GM12878 (cell line): Measurements from ENCODE around the gene PRSS50. TPM values are rescaled to one million over a fixed set of nuclear protein-coding genes. Genes with fewer than 3 reads are reported as not detected.

Source experiments
- ATAC-seq: fragments of 200-7000 bp; cut with Tn5 transposase; 3 replicates; pipeline ENCODE4 v1.9.1; 2020; ENCODE audit warnings: mild to moderate bottlenecking, moderate library complexity
- BruUV-seq: library from RNA; stranded (reverse); fragments of 400-500 nt; replicated peaks from 2 replicates; lab custom pipeline; 2021; lab: Mats Ljungman, UMichigan
- CTCF ChIA-PET: fragments of 300-600 bp; sonication (Branson Sonifier 250); formaldehyde crosslinking; extraction: SDS; loops from one replicate; lab custom pipeline; 2021; ENCODE audit warnings: inconsistent platforms; lab: Yijun Ruan, JAX
- POLR2A ChIA-PET: fragments of 350-600 bp; formaldehyde crosslinking; extraction: SDS; loops from one replicate; lab custom pipeline; 2021; ENCODE audit warnings: inconsistent platforms; lab: Charles Lee
- RAD21 ChIA-PET: fragments of 300-600 bp; sonication (Branson Sonifier 250); formaldehyde crosslinking; loops from one replicate; lab custom pipeline; 2023; ENCODE audit warnings: antibody characterized with exemption; ENCODE audit not compliant: unreplicated experiment; lab: Charles Lee
- SMC1A ChIA-PET: fragments of 300-600 bp; sonication (Branson Sonifier 250); formaldehyde crosslinking; loops from one replicate; lab custom pipeline; 2023; ENCODE audit not compliant: unreplicated experiment, uncharacterized antibody; lab: Charles Lee
- DNase-seq: peaks from one replicate; pipeline ENCODE4 v3.0.0-alpha.2; 2011; ENCODE audit warnings: low read depth, low spot score
- FAIRE-seq: peaks from 3 replicates; lab custom pipeline; 2011; peaks lifted over from hg19 to GRCh38; lab: Jason Lieb, UNC
- H2AFZ ChIP-seq: 2 replicates; pipeline ENCODE4 v1.6.0; 2011; ENCODE audit warnings: low read depth, low read length, control low read depth; ENCODE audit not compliant: control insufficient read depth
- H3K27ac ChIP-seq: 2 replicates; pipeline ENCODE4 v1.5.1; 2011; ENCODE audit warnings: control low read depth; ENCODE audit not compliant: control insufficient read depth, insufficient read depth
- H3K27me3 ChIP-seq, 2 experiments: replicated peaks in 1 of 2; 2 replicates each; pipeline versions ENCODE4 v1.6.0 to v1.6.1; 2011; ENCODE audit warnings: low read length in 1 of 2; ENCODE audit not compliant: control insufficient read depth in 2 of 2, insufficient read depth in 2 of 2
- H3K36me3 ChIP-seq, 2 experiments: 2 replicates each; pipeline ENCODE4 v1.5.1; 2011; ENCODE audit warnings: low read length in 1 of 2; ENCODE audit not compliant: control insufficient read depth in 2 of 2, insufficient read depth in 2 of 2
- H3K4me1 ChIP-seq: 2 replicates; pipeline ENCODE4 v1.6.1; 2011; ENCODE audit warnings: mild to moderate bottlenecking, low read length, moderate library complexity, mixed read lengths; ENCODE audit not compliant: control insufficient read depth, insufficient read depth
- H3K4me2 ChIP-seq: 2 replicates; pipeline ENCODE4 v1.6.0; 2011; ENCODE audit warnings: control low read depth; ENCODE audit not compliant: control insufficient read depth, insufficient read depth
- H3K4me3 ChIP-seq: fragments of 200-600 bp; sonication (generic); 2 replicates; pipeline ENCODE4 v1.5.1; 2016
- H3K79me2 ChIP-seq: 2 replicates; pipeline ENCODE4 v1.6.0; 2011; ENCODE audit warnings: low read length; ENCODE audit not compliant: control insufficient read depth, insufficient read depth
- H3K9ac ChIP-seq: 2 replicates; pipeline ENCODE4 v1.8.0; 2011; ENCODE audit warnings: low read length, control low read depth, mixed read lengths; ENCODE audit not compliant: control insufficient read depth, insufficient read depth
- H3K9me3 ChIP-seq: replicated peaks from 3 replicates; pipeline ENCODE4 v1.5.1; 2011; ENCODE audit warnings: mild to moderate bottlenecking, low read length; ENCODE audit not compliant: control insufficient read depth, insufficient read depth
- H4K20me1 ChIP-seq: 2 replicates; pipeline ENCODE4 v1.6.0; 2011; ENCODE audit not compliant: control insufficient read depth, insufficient read depth
- BMI1 ChIP-seq: fragments of 450-650 bp; IDR thresholded peaks from 2 replicates; pipeline ENCODE4 v1.6.1; 2016; ENCODE audit warnings: mild to moderate bottlenecking, moderate library complexity, borderline replicate concordance
- CBFB ChIP-seq: IDR thresholded peaks from 2 replicates; pipeline ENCODE4 v1.6.1; 2016; ENCODE audit warnings: antibody characterized with exemption, low read depth
- FOXM1 ChIP-seq: IDR thresholded peaks from 2 replicates; pipeline ENCODE4 v1.6.1; 2012; ENCODE audit warnings: low read depth, mild to moderate bottlenecking, inconsistent platforms, low read length, moderate library complexity
- GATAD2B ChIP-seq: fragments of 450-650 bp; conservative IDR thresholded peaks from 2 replicates; pipeline ENCODE4 v1.6.1; 2017; ENCODE audit warnings: low read depth, mild to moderate bottlenecking, moderate library complexity
- JUNB ChIP-seq: IDR thresholded peaks from 2 replicates; pipeline ENCODE4 v1.6.1; 2016; ENCODE audit warnings: antibody characterized with exemption, mild to moderate bottlenecking
- POLR2AphosphoS5 ChIP-seq: IDR thresholded peaks from 2 replicates; pipeline ENCODE4 v1.6.1; 2011; ENCODE audit warnings: mild to moderate bottlenecking, low read length, inconsistent platforms
- SMAD1 ChIP-seq: fragments of 450-650 bp; IDR thresholded peaks from 2 replicates; pipeline ENCODE4 v1.6.1; 2018; ENCODE audit warnings: mild to moderate bottlenecking, low read depth; ENCODE audit not compliant: partially characterized antibody
- SMC3 ChIP-seq: IDR thresholded peaks from 2 replicates; pipeline ENCODE4 v1.6.1; 2011; ENCODE audit warnings: low read length, improper control_type of control experiment, borderline replicate concordance
- ZNF384 ChIP-seq: IDR thresholded peaks from 2 replicates; pipeline ENCODE4 v1.6.1; 2012; ENCODE audit warnings: low read depth, mild to moderate bottlenecking, low read length, improper control_type of control experiment, borderline replicate concordance
- WGBS: methylation state at CpG from one replicate; pipeline ENCODE4 v1.1.6; 2016; ENCODE audit warnings: low lambda C conversion rate; ENCODE audit not compliant: insufficient replicate concordance, insufficient coverage; ENCODE audit errors: missing lambda C conversion rate; 5-methylcytosine and 5-hydroxymethylcytosine counted together
- in situ Hi-C: fragments of 300-500 bp; cut with MboI; formaldehyde crosslinking; loops from 9 replicates; pipeline ENCODE4 v1.14.3; 2018; ENCODE audit warnings: mixed read lengths
- intact Hi-C: fragments of 100-400 bp; cut with micrococcal nuclease; formaldehyde crosslinking; loops from one replicate; pipeline ENCODE4 v1.14.2; 2022; ENCODE audit not compliant: unreplicated experiment
- polyA plus RNA-seq, 11 experiments: library from polyadenylated mRNA; depleted of rRNA in 4 of 11; unstranded in 6 of 11; stranded (reverse) in 5 of 11; fragments of >200 nt; fragmentation: Nextera tagmentation in 4 of 11; fragmentation: Illumina TruSeq in 1 of 11; extraction: Ambion mirVana in 4 of 11; extraction: Trizol in 1 of 11; gene quantifications; 1 replicate in 1 of 11; 2 replicates in 10 of 11; pipeline versions ENCODE4 v1.2.1 to v1.2.3, GENCODE V29; 2011 to 2016; ENCODE audit warnings: inconsistent platforms in 2 of 11, missing spikeins in 2 of 11, low read depth in 1 of 11
- total RNA-seq, 4 experiments: library from RNA; depleted of rRNA in 3 of 4; stranded (reverse); fragments of >200 nt in 3 of 4; fragmentation: Illumina TruSeq in 1 of 4; extraction: Trizol in 1 of 4; gene quantifications; 2 replicates each; pipeline versions ENCODE4 v1.2.1 to v1.2.3, GENCODE V29; 2013 to 2021
- TF ChIP-seq, protein P1 (sequence below), 3 experiments: IDR thresholded peaks in 2 of 3; conservative IDR thresholded peaks in 1 of 3; 2 replicates each; pipeline ENCODE4 v1.5.1; 2011; ENCODE audit warnings: low read depth in 3 of 3, low read length in 3 of 3, mild to moderate bottlenecking in 3 of 3, control low read depth in 2 of 3, moderate library complexity in 2 of 3, inconsistent platforms in 1 of 3, mixed read lengths in 1 of 3; ENCODE audit not compliant: control insufficient read depth in 2 of 3, insufficient read depth in 1 of 3; ENCODE audit errors: extremely low read depth in 1 of 3
- TF ChIP-seq, protein P2 (sequence below): fragments of 150-350 bp; IDR thresholded peaks from 2 replicates; pipeline ENCODE4 v1.6.1; 2016; ENCODE audit warnings: low read depth, low read length
- TF ChIP-seq, protein P3 (sequence below): IDR thresholded peaks from 2 replicates; pipeline ENCODE4 v1.6.1; 2012; ENCODE audit warnings: mild to moderate bottlenecking, low read depth, low read length
- TF ChIP-seq, protein P4 (sequence below): fragments of 450-650 bp; IDR thresholded peaks from 2 replicates; pipeline ENCODE4 v1.6.1; 2017; ENCODE audit warnings: low read depth, mild to moderate bottlenecking, moderate library complexity

PRSS50 gene
- total and polyA plus RNA-seq, 10 of the 15 experiments (the other 5 are each of a cell fraction or from before 2014, with no cell fraction given): 0.05 TPM; not detected in 9

DNA sequence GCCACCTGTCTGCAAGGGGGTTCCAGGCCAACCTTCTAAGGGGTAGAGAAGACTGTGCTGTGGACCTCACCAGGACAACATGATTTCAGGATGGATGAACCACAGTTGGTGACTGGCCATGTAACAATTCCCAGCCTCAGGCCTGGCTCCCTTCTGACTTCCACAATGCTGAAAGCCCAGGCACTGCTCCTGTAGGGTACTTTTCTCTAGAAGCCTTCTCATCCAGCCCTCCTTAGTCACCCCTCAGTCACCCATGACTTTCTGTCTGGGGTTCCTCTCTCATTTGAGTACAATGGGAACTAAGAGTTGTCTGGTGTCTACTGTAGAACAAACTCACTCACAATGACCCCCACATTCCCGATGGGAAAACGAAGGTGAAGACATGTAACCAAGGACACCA lies 32.8 kb downstream of the PRSS50 start:
- Histone ChIP-seq H3K9me3 (no peaks in the 10 kb centered on the region), H3K79me2 (no peaks in the 10 kb centered on the region), H3K27ac (no peak overlapping the region), H3K9ac (no peak overlapping the region), H3K4me3 (no peak overlapping the region), H3K36me3 (no peaks in the 10 kb centered on the region), H3K27me3 (no peaks in the 10 kb centered on the region), H4K20me1 (no peaks in the 10 kb centered on the region), H2AFZ (no peak overlapping the region), H3K4me2 (no peak overlapping the region), H3K4me1 (no peaks in the 10 kb centered on the region)
- 0% methylated on average over 2 of the region's 2 CpGs for WGBS
- RAD21 ChIA-PET: no interaction called here
- no TSS peak for BruUV-seq
- POLR2A ChIA-PET: no interaction called here
- FAIRE-seq (no peak), ATAC-seq (no peak), DNase-seq (no peak)
- intact Hi-C loops: no loop called here
- SMC1A ChIA-PET: no interaction called here
- CTCF ChIA-PET: no interaction called here
- in situ Hi-C loops: no loop called here
- no peak for TF ChIP-seq JUNB
- TF ChIP-seq FOXM1: no peak
- no peak for TF ChIP-seq BMI1
- no peak for TF ChIP-seq CBFB
- no peak for TF ChIP-seq ZNF384
- no peak for TF ChIP-seq POLR2AphosphoS5
- TF ChIP-seq, protein P1, sequence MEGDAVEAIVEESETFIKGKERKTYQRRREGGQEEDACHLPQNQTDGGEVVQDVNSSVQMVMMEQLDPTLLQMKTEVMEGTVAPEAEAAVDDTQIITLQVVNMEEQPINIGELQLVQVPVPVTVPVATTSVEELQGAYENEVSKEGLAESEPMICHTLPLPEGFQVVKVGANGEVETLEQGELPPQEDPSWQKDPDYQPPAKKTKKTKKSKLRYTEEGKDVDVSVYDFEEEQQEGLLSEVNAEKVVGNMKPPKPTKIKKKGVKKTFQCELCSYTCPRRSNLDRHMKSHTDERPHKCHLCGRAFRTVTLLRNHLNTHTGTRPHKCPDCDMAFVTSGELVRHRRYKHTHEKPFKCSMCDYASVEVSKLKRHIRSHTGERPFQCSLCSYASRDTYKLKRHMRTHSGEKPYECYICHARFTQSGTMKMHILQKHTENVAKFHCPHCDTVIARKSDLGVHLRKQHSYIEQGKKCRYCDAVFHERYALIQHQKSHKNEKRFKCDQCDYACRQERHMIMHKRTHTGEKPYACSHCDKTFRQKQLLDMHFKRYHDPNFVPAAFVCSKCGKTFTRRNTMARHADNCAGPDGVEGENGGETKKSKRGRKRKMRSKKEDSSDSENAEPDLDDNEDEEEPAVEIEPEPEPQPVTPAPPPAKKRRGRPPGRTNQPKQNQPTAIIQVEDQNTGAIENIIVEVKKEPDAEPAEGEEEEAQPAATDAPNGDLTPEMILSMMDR (IDR thresholded peaks at IDR 0.05 in 2 of 3, conservative IDR thresholded peaks at IDR 0.05 in 1 of 3; ENCODE audit: control insufficient read depth in 2 of 3, extremely low read depth in 1 of 3, insufficient read depth in 1 of 3, low read depth in 3 of 3, low read length in 3 of 3): no peak
- TF ChIP-seq, protein P2, sequence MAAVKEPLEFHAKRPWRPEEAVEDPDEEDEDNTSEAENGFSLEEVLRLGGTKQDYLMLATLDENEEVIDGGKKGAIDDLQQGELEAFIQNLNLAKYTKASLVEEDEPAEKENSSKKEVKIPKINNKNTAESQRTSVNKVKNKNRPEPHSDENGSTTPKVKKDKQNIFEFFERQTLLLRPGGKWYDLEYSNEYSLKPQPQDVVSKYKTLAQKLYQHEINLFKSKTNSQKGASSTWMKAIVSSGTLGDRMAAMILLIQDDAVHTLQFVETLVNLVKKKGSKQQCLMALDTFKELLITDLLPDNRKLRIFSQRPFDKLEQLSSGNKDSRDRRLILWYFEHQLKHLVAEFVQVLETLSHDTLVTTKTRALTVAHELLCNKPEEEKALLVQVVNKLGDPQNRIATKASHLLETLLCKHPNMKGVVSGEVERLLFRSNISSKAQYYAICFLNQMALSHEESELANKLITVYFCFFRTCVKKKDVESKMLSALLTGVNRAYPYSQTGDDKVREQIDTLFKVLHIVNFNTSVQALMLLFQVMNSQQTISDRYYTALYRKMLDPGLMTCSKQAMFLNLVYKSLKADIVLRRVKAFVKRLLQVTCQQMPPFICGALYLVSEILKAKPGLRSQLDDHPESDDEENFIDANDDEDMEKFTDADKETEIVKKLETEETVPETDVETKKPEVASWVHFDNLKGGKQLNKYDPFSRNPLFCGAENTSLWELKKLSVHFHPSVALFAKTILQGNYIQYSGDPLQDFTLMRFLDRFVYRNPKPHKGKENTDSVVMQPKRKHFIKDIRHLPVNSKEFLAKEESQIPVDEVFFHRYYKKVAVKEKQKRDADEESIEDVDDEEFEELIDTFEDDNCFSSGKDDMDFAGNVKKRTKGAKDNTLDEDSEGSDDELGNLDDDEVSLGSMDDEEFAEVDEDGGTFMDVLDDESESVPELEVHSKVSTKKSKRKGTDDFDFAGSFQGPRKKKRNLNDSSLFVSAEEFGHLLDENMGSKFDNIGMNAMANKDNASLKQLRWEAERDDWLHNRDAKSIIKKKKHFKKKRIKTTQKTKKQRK: no peak
- TF ChIP-seq SMC3: no peak
- TF ChIP-seq, protein P3, sequence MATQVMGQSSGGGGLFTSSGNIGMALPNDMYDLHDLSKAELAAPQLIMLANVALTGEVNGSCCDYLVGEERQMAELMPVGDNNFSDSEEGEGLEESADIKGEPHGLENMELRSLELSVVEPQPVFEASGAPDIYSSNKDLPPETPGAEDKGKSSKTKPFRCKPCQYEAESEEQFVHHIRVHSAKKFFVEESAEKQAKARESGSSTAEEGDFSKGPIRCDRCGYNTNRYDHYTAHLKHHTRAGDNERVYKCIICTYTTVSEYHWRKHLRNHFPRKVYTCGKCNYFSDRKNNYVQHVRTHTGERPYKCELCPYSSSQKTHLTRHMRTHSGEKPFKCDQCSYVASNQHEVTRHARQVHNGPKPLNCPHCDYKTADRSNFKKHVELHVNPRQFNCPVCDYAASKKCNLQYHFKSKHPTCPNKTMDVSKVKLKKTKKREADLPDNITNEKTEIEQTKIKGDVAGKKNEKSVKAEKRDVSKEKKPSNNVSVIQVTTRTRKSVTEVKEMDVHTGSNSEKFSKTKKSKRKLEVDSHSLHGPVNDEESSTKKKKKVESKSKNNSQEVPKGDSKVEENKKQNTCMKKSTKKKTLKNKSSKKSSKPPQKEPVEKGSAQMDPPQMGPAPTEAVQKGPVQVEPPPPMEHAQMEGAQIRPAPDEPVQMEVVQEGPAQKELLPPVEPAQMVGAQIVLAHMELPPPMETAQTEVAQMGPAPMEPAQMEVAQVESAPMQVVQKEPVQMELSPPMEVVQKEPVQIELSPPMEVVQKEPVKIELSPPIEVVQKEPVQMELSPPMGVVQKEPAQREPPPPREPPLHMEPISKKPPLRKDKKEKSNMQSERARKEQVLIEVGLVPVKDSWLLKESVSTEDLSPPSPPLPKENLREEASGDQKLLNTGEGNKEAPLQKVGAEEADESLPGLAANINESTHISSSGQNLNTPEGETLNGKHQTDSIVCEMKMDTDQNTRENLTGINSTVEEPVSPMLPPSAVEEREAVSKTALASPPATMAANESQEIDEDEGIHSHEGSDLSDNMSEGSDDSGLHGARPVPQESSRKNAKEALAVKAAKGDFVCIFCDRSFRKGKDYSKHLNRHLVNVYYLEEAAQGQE: no peak
- no peak for TF ChIP-seq SMAD1
- TF ChIP-seq, protein P4, sequence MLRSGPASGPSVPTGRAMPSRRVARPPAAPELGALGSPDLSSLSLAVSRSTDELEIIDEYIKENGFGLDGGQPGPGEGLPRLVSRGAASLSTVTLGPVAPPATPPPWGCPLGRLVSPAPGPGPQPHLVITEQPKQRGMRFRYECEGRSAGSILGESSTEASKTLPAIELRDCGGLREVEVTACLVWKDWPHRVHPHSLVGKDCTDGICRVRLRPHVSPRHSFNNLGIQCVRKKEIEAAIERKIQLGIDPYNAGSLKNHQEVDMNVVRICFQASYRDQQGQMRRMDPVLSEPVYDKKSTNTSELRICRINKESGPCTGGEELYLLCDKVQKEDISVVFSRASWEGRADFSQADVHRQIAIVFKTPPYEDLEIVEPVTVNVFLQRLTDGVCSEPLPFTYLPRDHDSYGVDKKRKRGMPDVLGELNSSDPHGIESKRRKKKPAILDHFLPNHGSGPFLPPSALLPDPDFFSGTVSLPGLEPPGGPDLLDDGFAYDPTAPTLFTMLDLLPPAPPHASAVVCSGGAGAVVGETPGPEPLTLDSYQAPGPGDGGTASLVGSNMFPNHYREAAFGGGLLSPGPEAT: no peak
- no peak for TF ChIP-seq GATAD2B
